Mesendoderm (in vitro differentiated cells): ENCODE results near the gene HBD.
"Not testable (repeated sequence)": the region's sequence is repeated elsewhere in the genome, so short reads cannot be mapped to it uniquely, and the experiment has no call there.

Source experiments
- DNase-seq: peaks from one replicate; pipeline ENCODE4 v3.0.0; 2013
- H2AK5ac ChIP-seq: 2 replicates; pipeline ENCODE4 v1.6.1; 2013; ENCODE audit warnings: low read length, inconsistent platforms
- H2BK120ac ChIP-seq: 2 replicates; pipeline ENCODE4 v1.6.1; 2013; ENCODE audit warnings: low read depth, mild to moderate bottlenecking, low read length, moderate library complexity, mixed read lengths
- H2BK15ac ChIP-seq: replicated peaks from 2 replicates; pipeline ENCODE4 v1.6.1; 2013; ENCODE audit warnings: low read depth, mild to moderate bottlenecking, moderate library complexity
- H2BK5ac ChIP-seq: 2 replicates; pipeline ENCODE4 v1.6.1; 2013; ENCODE audit warnings: low read length, inconsistent platforms
- H3K18ac ChIP-seq: 2 replicates; pipeline ENCODE4 v1.6.1; 2013; ENCODE audit warnings: mild to moderate bottlenecking, low read length, mixed read lengths
- H3K23ac ChIP-seq: one replicate; pipeline ENCODE4 v1.6.1; 2013; ENCODE audit warnings: low read length
- H3K27ac ChIP-seq: 2 replicates; pipeline ENCODE4 v1.5.1; 2013; ENCODE audit warnings: low read depth, mild to moderate bottlenecking, inconsistent platforms, low read length, moderate library complexity
- H3K27me3 ChIP-seq: 2 replicates; pipeline ENCODE4 v1.6.1; 2013; ENCODE audit warnings: low read length, control low read depth, mild to moderate bottlenecking, inconsistent platforms; ENCODE audit not compliant: insufficient read depth, poor library complexity
- H3K36me3 ChIP-seq: 2 replicates; pipeline ENCODE4 v1.6.1; 2013; ENCODE audit warnings: low read length, inconsistent platforms; ENCODE audit not compliant: control insufficient read depth, insufficient read depth
- H3K4ac ChIP-seq: one replicate; pipeline ENCODE4 v1.6.1; 2013; ENCODE audit warnings: low read depth, mild to moderate bottlenecking, low read length, moderate library complexity
- H3K4me1 ChIP-seq: 2 replicates; pipeline ENCODE4 v1.6.1; 2013; ENCODE audit warnings: low read depth, low read length, inconsistent platforms; ENCODE audit not compliant: control insufficient read depth
- H3K4me2 ChIP-seq: 2 replicates; pipeline ENCODE4 v1.6.1; 2013; ENCODE audit warnings: low read length
- H3K4me3 ChIP-seq: 2 replicates; pipeline ENCODE4 v1.5.1; 2013; ENCODE audit warnings: mild to moderate bottlenecking, low read length
- H3K56ac ChIP-seq: one replicate; pipeline ENCODE4 v1.6.1; 2013; ENCODE audit warnings: low read length
- H3K79me1 ChIP-seq: 2 replicates; pipeline ENCODE4 v1.6.1; 2013; ENCODE audit warnings: low read length, inconsistent platforms
- H3K79me2 ChIP-seq: 2 replicates; pipeline ENCODE4 v1.6.1; 2013; ENCODE audit warnings: mild to moderate bottlenecking, low read length; ENCODE audit not compliant: control insufficient read depth, insufficient read depth
- H3K9ac ChIP-seq: 2 replicates; pipeline ENCODE4 v1.6.1; 2013; ENCODE audit warnings: low read length, inconsistent platforms
- H4K5ac ChIP-seq: one replicate; pipeline ENCODE4 v1.6.1; 2013; ENCODE audit warnings: low read length
- H4K8ac ChIP-seq: one replicate; pipeline ENCODE4 v1.6.1; 2013; ENCODE audit warnings: low read depth, mild to moderate bottlenecking, control low read depth, low read length, moderate library complexity
- WGBS: extraction: QIAGEN DNeasy Blood & Tissue Kit; methylation state at CpG from one replicate; pipeline ENCODE4 v1.1.7; 2013; ENCODE audit warnings: low lambda C conversion rate, missing lambda C conversion rate; ENCODE audit not compliant: insufficient coverage; ENCODE audit errors: extremely low coverage; 5-methylcytosine and 5-hydroxymethylcytosine counted together

Gene HBD

GRCh38 chr11:5248498-5248897 is 14.2 kb upstream of the HBD start:
- H3K23ac ChIP-seq, H2BK15ac ChIP-seq, H3K18ac ChIP-seq, H2BK120ac ChIP-seq, H3K4ac ChIP-seq, H3K36me3 ChIP-seq, H3K56ac ChIP-seq, H3K9ac ChIP-seq, H3K4me2 ChIP-seq, H4K8ac ChIP-seq, H4K5ac ChIP-seq, H3K79me1 ChIP-seq, H3K27ac ChIP-seq, H3K27me3 ChIP-seq, DNase-seq, H3K4me1 ChIP-seq, H2BK5ac ChIP-seq, H3K79me2 ChIP-seq, H2AK5ac ChIP-seq, H3K4me3 ChIP-seq: not testable (repeated sequence)
- WGBS, result no CpG with 5 or more reads among the region's 7 CpGs

DNA sequence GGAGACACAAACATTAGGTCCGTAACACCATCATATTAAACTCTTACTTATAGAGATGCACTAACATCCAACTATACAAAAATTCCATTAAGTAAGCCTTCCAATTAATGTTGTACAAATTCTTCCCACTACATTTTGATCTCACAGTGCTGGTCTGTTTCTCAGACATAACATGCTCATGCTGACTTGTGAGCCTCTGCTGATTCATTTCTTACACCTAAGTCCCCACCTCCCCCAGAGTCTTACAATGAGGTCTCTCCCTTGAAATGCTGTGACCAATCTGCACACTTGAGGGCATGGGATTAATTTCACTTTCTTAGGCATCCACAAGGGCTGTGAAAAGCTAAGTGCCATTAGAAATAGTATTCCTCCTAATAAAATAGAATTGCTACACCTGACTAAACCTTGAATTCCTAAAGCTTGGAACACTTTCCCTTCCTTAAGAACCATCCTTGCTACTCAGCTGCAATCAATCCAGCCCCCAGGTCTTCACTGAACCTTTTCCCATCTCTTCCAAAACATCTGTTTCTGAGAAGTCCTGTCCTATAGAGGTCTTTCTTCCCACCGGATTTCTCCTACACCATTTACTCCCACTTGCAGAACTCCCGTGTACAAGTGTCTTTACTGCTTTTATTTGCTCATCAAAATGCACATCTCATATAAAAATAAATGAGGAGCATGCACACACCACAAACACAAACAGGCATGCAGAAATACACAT is 13.3 kb upstream of the HBD start:
- no peak for DNase-seq
- WGBS, result no CpG with 5 or more reads among the region's 3 CpGs
- Histone ChIP-seq H3K18ac (no peak overlapping the region), H3K4me3 (no peak overlapping the region), H3K79me1 (no peaks in the 10 kb centered on the region), H3K27ac (no peak overlapping the region), H3K4ac (no peak overlapping the region), H3K27me3 (no peaks in the 10 kb centered on the region), H3K56ac (no peak overlapping the region), H2BK15ac (no peak overlapping the region), H4K8ac (no peak overlapping the region), H3K9ac (no peak overlapping the region), H3K36me3 (no peaks in the 10 kb centered on the region), H2AK5ac (no peak overlapping the region), H3K23ac (no peak overlapping the region), H2BK5ac (no peak overlapping the region), H2BK120ac (no peak overlapping the region), H3K4me1 (no peaks in the 10 kb centered on the region), H3K4me2 (no peak overlapping the region), H4K5ac (no peak overlapping the region), H3K79me2 (no peaks in the 10 kb centered on the region)

DNA sequence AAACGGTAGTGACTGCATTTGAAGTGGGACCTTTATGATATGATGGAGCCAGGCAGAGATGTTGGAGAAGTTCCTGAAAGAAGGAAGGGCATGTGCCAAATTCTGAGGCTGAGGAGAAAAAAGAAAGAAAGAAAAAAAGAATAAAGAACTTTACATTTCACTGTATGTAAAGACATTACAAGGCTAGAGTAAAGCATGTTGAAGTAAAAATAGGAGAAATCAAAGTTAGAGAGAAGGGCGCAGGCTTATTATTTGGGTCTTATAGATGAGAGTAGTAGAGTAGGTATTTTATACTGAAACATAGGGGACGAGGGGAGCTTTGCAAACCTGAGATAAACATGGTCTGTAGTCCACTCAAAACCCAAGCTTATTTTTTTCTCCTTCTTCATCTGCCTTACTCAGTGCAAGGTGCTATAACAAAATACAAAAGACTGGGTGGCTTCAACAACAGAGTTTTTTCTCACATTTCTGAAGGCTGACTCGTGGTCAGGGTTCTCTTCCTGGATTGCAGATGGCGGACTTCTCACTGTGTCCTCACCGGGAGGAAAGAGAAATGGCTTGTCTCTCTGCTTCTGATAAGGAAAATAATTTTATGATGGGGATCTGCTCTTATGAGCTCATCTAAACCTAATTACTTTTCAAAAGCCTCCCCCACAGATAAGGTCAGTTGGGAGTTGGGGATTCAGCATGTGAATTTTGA is 12.6 kb upstream of the HBD start:
- Histone ChIP-seq H3K36me3 (no peaks in the 10 kb centered on the region), H3K4me1 (no peaks in the 10 kb centered on the region), H3K18ac (no peak overlapping the region), H3K79me1 (no peaks in the 10 kb centered on the region), H3K4me3 (no peak overlapping the region), H2BK15ac (no peak overlapping the region), H2BK5ac (no peak overlapping the region), H3K9ac (no peak overlapping the region), H4K8ac (no peak overlapping the region), H3K79me2 (no peaks in the 10 kb centered on the region), H4K5ac (no peak overlapping the region), H3K27me3 (no peaks in the 10 kb centered on the region), H3K27ac (no peak overlapping the region), H3K4me2 (no peak overlapping the region), H3K4ac (no peak overlapping the region), H2AK5ac (no peak overlapping the region), H3K23ac (no peak overlapping the region), H3K56ac (no peak overlapping the region), H2BK120ac (no peak overlapping the region)
- peak; percentile 10 for DNase-seq
- WGBS, result no CpG with 5 or more reads among the region's 6 CpGs

DNA sequence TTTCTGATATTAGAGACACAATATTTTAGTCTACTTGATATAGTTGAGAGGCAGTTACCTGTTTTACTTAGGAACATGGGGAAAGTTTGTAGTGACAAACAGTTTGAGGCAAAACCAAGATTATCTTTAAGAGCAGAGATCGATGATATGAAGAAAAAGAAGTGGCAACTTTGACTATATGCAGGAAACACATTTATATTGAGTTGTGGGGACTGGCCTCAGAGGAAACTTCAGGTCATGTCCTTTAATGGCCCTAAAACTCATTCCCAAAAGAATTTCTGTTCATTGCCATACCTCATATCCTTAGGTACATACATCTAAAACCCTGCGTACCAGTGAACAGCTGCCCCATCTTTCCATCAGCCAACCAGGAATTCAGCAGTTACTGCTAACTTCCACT is 10.9 kb upstream of the HBD start:
- Histone ChIP-seq H3K4ac (no peak overlapping the region), H3K56ac (no peak overlapping the region), H3K27me3 (no peaks in the 10 kb centered on the region), H3K79me2 (no peaks in the 10 kb centered on the region), H3K4me1 (no peaks in the 10 kb centered on the region), H3K79me1 (no peaks in the 10 kb centered on the region), H3K4me2 (no peak overlapping the region), H2BK120ac (no peak overlapping the region), H3K36me3 (no peaks in the 10 kb centered on the region), H2AK5ac (no peak overlapping the region), H3K23ac (no peak overlapping the region), H2BK15ac (no peak overlapping the region), H4K5ac (no peak overlapping the region), H3K18ac (no peak overlapping the region), H3K9ac (no peak overlapping the region), H3K27ac (no peak overlapping the region), H3K4me3 (no peak overlapping the region), H2BK5ac (no peak overlapping the region), H4K8ac (no peak overlapping the region)
- no CpG with 5 or more reads among the region's 2 CpGs for WGBS
- no peak for DNase-seq

GRCh38 chr11:5243816-5244180 is 9.5 kb upstream of the HBD start:
- H3K27ac ChIP-seq, result no peak overlapping the region
- no peaks in the 10 kb centered on the region for H3K4me1 ChIP-seq
- no peak overlapping the region for H2BK15ac ChIP-seq
- no peaks in the 10 kb centered on the region for H3K79me2 ChIP-seq
- no peak overlapping the region for H2BK120ac ChIP-seq
- H3K27me3 ChIP-seq, result no peaks in the 10 kb centered on the region
- H3K23ac ChIP-seq, result no peak overlapping the region
- H4K8ac ChIP-seq, result no peak overlapping the region
- no CpG with 5 or more reads among the region's 4 CpGs for WGBS
- H3K4ac ChIP-seq, result no peak overlapping the region
- no peaks in the 10 kb centered on the region for H3K36me3 ChIP-seq
- no peak overlapping the region for H4K5ac ChIP-seq
- H3K79me1 ChIP-seq, result no peaks in the 10 kb centered on the region
- no peak for DNase-seq
- no peak overlapping the region for H3K4me2 ChIP-seq
- no peak overlapping the region for H3K56ac ChIP-seq
- no peak overlapping the region for H3K4me3 ChIP-seq
- H2BK5ac ChIP-seq, result no peak overlapping the region
- H3K9ac ChIP-seq, result no peak overlapping the region
- H3K18ac ChIP-seq, result no peak overlapping the region
- H2AK5ac ChIP-seq, result no peak overlapping the region
